Trophoblast cell (in vitro differentiated cells and primary cell): ENCODE data around the gene ZNF467.

ENCODE experiments used
- DNase-seq, 2 donors: peaks; one replicate each; pipeline ENCODE4 v3.0.0-alpha.2; 2016
- H2AFZ ChIP-seq: 2 replicates; pipeline ENCODE4 v1.6.1; 2013; ENCODE audit warnings: low read length, moderate library complexity, mild to moderate bottlenecking; ENCODE audit not compliant: insufficient read depth, poor library complexity
- H2AK5ac ChIP-seq: 2 replicates; pipeline ENCODE4 v1.6.1; 2013; ENCODE audit warnings: mild to moderate bottlenecking, low read length
- H2BK120ac ChIP-seq: 2 replicates; pipeline ENCODE4 v1.6.1; 2013; ENCODE audit warnings: low read length, mild to moderate bottlenecking, moderate library complexity; ENCODE audit not compliant: insufficient read depth, poor library complexity
- H2BK12ac ChIP-seq: 2 replicates; pipeline ENCODE4 v1.6.1; 2013; ENCODE audit warnings: mild to moderate bottlenecking, low read length, moderate library complexity
- H2BK5ac ChIP-seq: 2 replicates; pipeline ENCODE4 v1.6.1; 2013; ENCODE audit warnings: low read length, low read depth, moderate library complexity, mild to moderate bottlenecking; ENCODE audit not compliant: poor library complexity
- H3K14ac ChIP-seq: 2 replicates; pipeline ENCODE4 v1.6.1; 2013; ENCODE audit warnings: mild to moderate bottlenecking, low read length
- H3K18ac ChIP-seq: 2 replicates; pipeline ENCODE4 v1.6.1; 2013; ENCODE audit warnings: mild to moderate bottlenecking, low read length
- H3K23ac ChIP-seq: 2 replicates; pipeline ENCODE4 v1.6.1; 2013; ENCODE audit warnings: low read length
- H3K27ac ChIP-seq: 2 replicates; pipeline ENCODE4 v1.5.1; 2013; ENCODE audit warnings: low read depth, mild to moderate bottlenecking, inconsistent platforms, low read length, moderate library complexity
- H3K27me3 ChIP-seq: 2 replicates; pipeline ENCODE4 v1.6.1; 2013; ENCODE audit warnings: inconsistent platforms, mild to moderate bottlenecking, low read length, moderate library complexity; ENCODE audit not compliant: insufficient read depth
- H3K36me3 ChIP-seq, 2 experiments: 1 replicate in 1 of 2; 2 replicates in 1 of 2; pipeline ENCODE4 v1.6.1; 2013; ENCODE audit warnings: low read length in 2 of 2, mild to moderate bottlenecking in 2 of 2, moderate library complexity in 1 of 2; ENCODE audit not compliant: insufficient read depth in 2 of 2, control insufficient read depth in 1 of 2
- H3K4ac ChIP-seq: 2 replicates; pipeline ENCODE4 v1.6.1; 2013; ENCODE audit warnings: low read depth, mild to moderate bottlenecking, low read length, moderate library complexity
- H3K4me1 ChIP-seq, 2 experiments: 1 replicate in 1 of 2; 2 replicates in 1 of 2; pipeline ENCODE4 v1.6.1; 2013; ENCODE audit warnings: low read length in 2 of 2, mild to moderate bottlenecking in 2 of 2, moderate library complexity in 1 of 2; ENCODE audit not compliant: insufficient read depth in 2 of 2, control insufficient read depth in 1 of 2
- H3K4me2 ChIP-seq: 2 replicates; pipeline ENCODE4 v1.6.1; 2013; ENCODE audit warnings: inconsistent platforms, mild to moderate bottlenecking, low read length, moderate library complexity
- H3K4me3 ChIP-seq: 2 replicates; pipeline ENCODE4 v1.5.1; 2013; ENCODE audit warnings: mild to moderate bottlenecking, low read depth, low read length, inconsistent platforms
- H3K79me1 ChIP-seq: one replicate; pipeline ENCODE4 v1.6.1; 2013; ENCODE audit warnings: low read length
- H3K79me2 ChIP-seq: 2 replicates; pipeline ENCODE4 v1.6.1; 2013; ENCODE audit warnings: low read length, mild to moderate bottlenecking; ENCODE audit not compliant: control insufficient read depth, insufficient read depth, poor library complexity
- H3K9ac ChIP-seq: 2 replicates; pipeline ENCODE4 v1.6.1; 2013; ENCODE audit warnings: mild to moderate bottlenecking, low read length
- H3K9me3 ChIP-seq: 2 replicates; pipeline ENCODE4 v1.6.1; 2013; ENCODE audit warnings: low read depth, mild to moderate bottlenecking, control low read depth, inconsistent platforms, low read length; ENCODE audit not compliant: insufficient read depth
- H4K12ac ChIP-seq: 2 replicates; pipeline ENCODE4 v1.6.1; 2013; ENCODE audit warnings: low read depth, mild to moderate bottlenecking, low read length, moderate library complexity
- H4K8ac ChIP-seq: 2 replicates; pipeline ENCODE4 v1.6.1; 2013; ENCODE audit warnings: low read depth, mild to moderate bottlenecking, low read length, moderate library complexity
- H4K91ac ChIP-seq: one replicate; pipeline ENCODE4 v1.6.1; 2013; ENCODE audit warnings: low read depth, mild to moderate bottlenecking, low read length, moderate library complexity
- WGBS: extraction: QIAGEN DNeasy Blood & Tissue Kit; methylation state at CpG from one replicate; pipeline ENCODE4 v1.1.7; 2013; ENCODE audit warnings: missing lambda C conversion rate; ENCODE audit not compliant: insufficient read length, insufficient coverage; ENCODE audit errors: extremely low coverage; 5-methylcytosine and 5-hydroxymethylcytosine counted together

The ZNF467 gene

DNA sequence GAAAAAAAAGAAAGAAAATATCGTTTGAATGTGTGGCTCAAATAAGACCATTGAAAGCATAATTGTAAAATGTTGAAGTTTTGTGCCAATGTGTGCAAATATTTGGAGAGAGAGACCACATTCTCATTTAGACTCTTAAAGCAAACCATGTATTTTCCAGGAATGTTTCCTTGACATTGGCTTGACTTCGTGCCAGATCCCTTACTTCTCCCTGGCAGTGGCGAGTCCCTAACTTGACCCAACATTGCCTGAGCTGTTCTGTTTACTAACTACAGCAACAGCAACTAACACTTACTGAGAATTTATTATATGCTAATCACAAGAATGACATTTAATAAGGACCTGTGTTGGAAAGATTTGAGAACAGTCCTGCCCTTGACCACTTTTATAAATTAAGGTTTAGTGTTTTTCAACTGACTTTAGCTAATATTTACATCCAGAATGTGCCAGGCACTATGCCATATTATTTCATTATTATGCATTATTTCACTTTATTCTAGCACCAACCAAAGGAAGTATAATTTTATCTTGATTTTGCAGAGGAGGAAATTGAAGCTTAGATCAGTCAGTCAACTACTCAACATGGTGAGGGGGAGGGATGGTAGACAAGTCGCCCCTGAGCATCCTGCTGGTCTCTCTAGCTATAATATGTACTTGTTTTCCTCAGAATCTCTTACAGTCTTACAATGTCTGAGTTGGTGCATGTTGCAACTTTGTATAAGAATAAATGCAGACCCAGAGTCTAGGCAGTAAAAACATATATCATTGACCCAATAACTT lies 29.7 kb downstream of the ZNF467 start:
- H3K4me3 ChIP-seq = no peak overlapping the region
- H3K27ac ChIP-seq = no peak overlapping the region
- no peak overlapping the region for H4K91ac ChIP-seq
- H3K18ac ChIP-seq = no peak overlapping the region
- H3K4me1 ChIP-seq = peaks cover 0 to 3% of the 10 kb centered on the region in 2 experiments
- no peak overlapping the region for H4K8ac ChIP-seq
- H3K79me2 ChIP-seq = no peaks in the 10 kb centered on the region
- H3K27me3 ChIP-seq = no peaks in the 10 kb centered on the region
- H3K23ac ChIP-seq = no peak overlapping the region
- no peaks in the 10 kb centered on the region for H3K36me3 ChIP-seq
- H2BK120ac ChIP-seq = no peak overlapping the region
- DNase-seq = no peak
- H2AFZ ChIP-seq = no peak overlapping the region
- H2AK5ac ChIP-seq = no peak overlapping the region
- no peak overlapping the region for H4K12ac ChIP-seq
- no peak overlapping the region for H3K4me2 ChIP-seq
- H2BK5ac ChIP-seq = no peak overlapping the region
- no CpG with 5 or more reads among the region's 4 CpGs for WGBS
- no peak overlapping the region for H2BK12ac ChIP-seq
- no peak overlapping the region for H3K14ac ChIP-seq
- no peaks in the 10 kb centered on the region for H3K9me3 ChIP-seq
- no peak overlapping the region for H3K9ac ChIP-seq
- no peak overlapping the region for H3K4ac ChIP-seq
- H3K79me1 ChIP-seq = no peaks in the 10 kb centered on the region

DNA sequence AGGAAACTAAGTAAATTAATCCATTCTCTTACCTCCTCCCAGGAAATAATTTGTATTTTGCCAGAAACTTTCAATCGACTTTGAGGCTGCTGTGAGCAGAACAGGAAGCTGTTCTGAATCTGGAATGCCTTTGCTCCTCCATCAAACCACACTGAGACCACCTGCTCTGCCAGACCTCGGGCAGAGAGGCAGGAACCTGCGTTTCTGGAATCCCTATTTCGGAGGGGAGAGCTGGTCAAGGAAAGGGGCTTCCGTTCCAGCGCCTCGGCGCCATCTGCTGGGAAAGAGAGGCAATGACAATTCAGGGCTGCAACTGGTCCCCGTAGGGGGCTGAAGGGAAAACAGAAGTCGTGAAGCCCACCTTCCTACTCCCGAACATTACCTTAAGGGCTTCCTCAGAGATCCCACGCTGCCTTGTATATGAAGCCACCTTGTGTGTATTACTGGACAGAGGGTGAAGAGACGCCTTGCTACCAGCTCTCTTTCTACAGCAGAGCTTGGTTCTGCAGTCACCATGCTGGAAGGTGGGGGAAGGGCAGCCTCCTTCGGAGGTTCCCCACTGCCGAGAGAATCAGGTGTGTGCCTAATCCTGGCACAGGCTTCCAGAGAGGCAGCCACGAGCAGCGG lies 31.2 kb downstream of the ZNF467 start:
- Histone ChIP-seq H3K4me1 (peaks cover 0 to 3% of the 10 kb centered on the region in 2 experiments), H3K14ac (no peak overlapping the region), H2BK5ac (no peak overlapping the region), H2BK12ac (no peak overlapping the region), H3K79me1 (no peaks in the 10 kb centered on the region), H2AK5ac (no peak overlapping the region), H3K4me3 (no peak overlapping the region), H2BK120ac (no peak overlapping the region), H3K23ac (no peak overlapping the region), H3K79me2 (no peaks in the 10 kb centered on the region), H3K4me2 (peak overlapping the region; percentile 55), H3K27ac (no peak overlapping the region), H3K9me3 (no peaks in the 10 kb centered on the region), H4K91ac (no peak overlapping the region), H3K18ac (no peak overlapping the region), H2AFZ (no peak overlapping the region), H3K27me3 (no peaks in the 10 kb centered on the region), H3K9ac (no peak overlapping the region), H3K36me3 (no peaks in the 10 kb centered on the region), H4K8ac (no peak overlapping the region), H4K12ac (no peak overlapping the region), H3K4ac (no peak overlapping the region)
- no CpG with 5 or more reads among the region's 17 CpGs for WGBS
- DNase-seq = peak; percentile 17 to 77

DNA sequence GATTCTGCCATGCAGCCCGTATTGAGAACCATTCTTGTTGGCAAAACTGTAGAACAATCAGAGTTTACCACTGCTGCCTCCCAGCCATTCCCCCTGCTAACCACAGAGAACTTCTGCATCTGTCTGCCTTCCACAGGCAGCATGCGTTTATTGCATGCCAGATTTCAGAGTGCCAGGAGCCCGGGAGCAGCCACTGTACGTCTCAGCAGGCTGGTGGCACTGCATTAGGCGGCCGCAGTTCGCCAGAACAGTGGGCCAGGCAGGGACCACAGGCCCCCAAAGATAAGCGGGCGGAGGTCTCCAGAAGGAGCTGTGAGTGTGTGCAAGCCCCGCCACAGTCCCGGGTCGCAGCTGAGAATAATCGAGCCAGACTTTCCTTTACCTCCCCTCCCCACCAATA lies 31.8 kb downstream of the ZNF467 start:
- no peak overlapping the region for H3K14ac ChIP-seq
- H2AFZ ChIP-seq = no peak overlapping the region
- H3K23ac ChIP-seq = no peak overlapping the region
- H3K36me3 ChIP-seq = no peaks in the 10 kb centered on the region
- peaks cover 0 to 3% of the 10 kb centered on the region in 2 experiments for H3K4me1 ChIP-seq
- no peak overlapping the region for H3K4me3 ChIP-seq
- no peak overlapping the region for H3K27ac ChIP-seq
- WGBS = no CpG with 5 or more reads among the region's 13 CpGs
- H4K12ac ChIP-seq = no peak overlapping the region
- DNase-seq = no peak
- no peak overlapping the region for H2AK5ac ChIP-seq
- no peak overlapping the region for H3K18ac ChIP-seq
- H2BK120ac ChIP-seq = no peak overlapping the region
- H2BK12ac ChIP-seq = no peak overlapping the region
- H3K4me2 ChIP-seq = no peak overlapping the region
- H2BK5ac ChIP-seq = no peak overlapping the region
- no peaks in the 10 kb centered on the region for H3K79me2 ChIP-seq
- no peak overlapping the region for H3K9ac ChIP-seq
- H4K91ac ChIP-seq = no peak overlapping the region
- no peaks in the 10 kb centered on the region for H3K79me1 ChIP-seq
- H3K9me3 ChIP-seq = no peaks in the 10 kb centered on the region
- H3K4ac ChIP-seq = no peak overlapping the region
- H4K8ac ChIP-seq = no peak overlapping the region
- H3K27me3 ChIP-seq = no peaks in the 10 kb centered on the region

DNA sequence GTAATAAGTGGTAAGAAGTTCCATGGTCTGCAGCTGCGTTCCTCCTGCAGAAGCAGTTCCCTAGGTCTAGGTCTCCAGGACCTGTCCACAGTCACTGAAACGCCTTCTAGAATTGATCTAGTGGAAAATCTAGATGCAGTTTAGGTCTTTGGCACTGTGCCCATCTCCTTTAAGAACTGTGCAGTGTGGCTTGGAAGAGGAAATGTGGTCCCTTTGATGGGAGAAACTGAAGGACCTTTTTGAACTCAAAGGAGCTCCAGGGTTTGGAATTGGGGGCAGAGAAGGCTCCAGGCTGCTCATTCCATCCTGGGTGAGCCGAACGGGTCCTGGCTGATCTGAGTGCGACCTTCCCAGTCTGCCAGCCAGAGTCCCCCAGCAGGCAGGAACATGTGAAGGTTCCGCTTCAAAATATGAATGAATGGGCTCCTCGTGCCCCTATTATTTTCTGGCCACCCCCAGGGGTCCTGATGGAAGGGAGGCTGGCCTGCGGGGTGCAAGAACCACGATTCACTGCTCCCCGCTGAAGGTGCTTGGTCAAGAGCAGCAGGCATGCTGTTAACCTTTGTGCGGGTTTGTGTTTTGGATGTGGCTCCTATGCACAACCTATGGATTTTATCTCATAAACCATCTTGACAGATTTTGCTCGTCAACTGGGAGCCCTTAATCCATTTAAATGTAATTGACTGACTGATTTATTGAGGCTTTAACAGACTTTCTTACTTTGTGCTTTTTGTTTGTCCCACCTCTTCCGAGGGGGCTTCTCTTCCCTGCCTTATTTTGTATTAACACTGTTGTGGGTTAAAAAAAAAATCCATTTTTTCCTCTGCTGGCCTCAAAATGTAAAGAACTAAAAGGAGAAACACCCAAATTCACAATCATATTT lies 36.7 kb downstream of the ZNF467 start:
- H2BK5ac ChIP-seq = no peak overlapping the region
- no peak overlapping the region for H3K27ac ChIP-seq
- H3K14ac ChIP-seq = no peak overlapping the region
- no peak overlapping the region for H3K4ac ChIP-seq
- H3K36me3 ChIP-seq = peaks cover 24 to 26% of the 10 kb centered on the region in 2 experiments
- H2AK5ac ChIP-seq = no peak overlapping the region
- DNase-seq = no peak
- H4K91ac ChIP-seq = no peak overlapping the region
- no peak overlapping the region for H3K9ac ChIP-seq
- no peaks in the 10 kb centered on the region for H3K79me1 ChIP-seq
- H3K18ac ChIP-seq = no peak overlapping the region
- H4K8ac ChIP-seq = no peak overlapping the region
- H3K27me3 ChIP-seq = no peaks in the 10 kb centered on the region
- H4K12ac ChIP-seq = no peak overlapping the region
- H2BK120ac ChIP-seq = no peak overlapping the region
- peaks cover 9 to 12% of the 10 kb centered on the region in 2 experiments for H3K4me1 ChIP-seq
- H2AFZ ChIP-seq = no peak overlapping the region
- H3K4me2 ChIP-seq = no peak overlapping the region
- H3K79me2 ChIP-seq = no peaks in the 10 kb centered on the region
- no CpG with 5 or more reads among the region's 13 CpGs for WGBS
- no peak overlapping the region for H3K4me3 ChIP-seq
- H3K23ac ChIP-seq = no peak overlapping the region
- H2BK12ac ChIP-seq = no peak overlapping the region
- no peaks in the 10 kb centered on the region for H3K9me3 ChIP-seq
